HG02642 (cell line): ENCODE measurements around the gene FLYWCH2.

ENCODE experiments used
- ATAC-seq: cut with Tn5 transposase; IDR thresholded peaks from one replicate; pipeline ENCODE4 v1.9.1; 2021; ENCODE audit warnings: mild to moderate bottlenecking; ENCODE audit not compliant: unreplicated experiment, poor library complexity

FLYWCH2 gene

GRCh38 chr16:2852731-2853507 lies 30.1 kb upstream of the FLYWCH2 start:
- ATAC-seq: no peak

GRCh38 chr16:2853531-2854073 lies 29.4 kb upstream of the FLYWCH2 start:
- no peak for ATAC-seq

- ATAC-seq: no peak
Observed at GRCh38 chr16:2854700-2855309, 28.2 kb upstream of the FLYWCH2 start.

- no peak for ATAC-seq
Observed at GRCh38 chr16:2855536-2855935, 27.5 kb upstream of the FLYWCH2 start.

- no peak for ATAC-seq
Observed at GRCh38 chr16:2856061-2856670, 26.8 kb upstream of the FLYWCH2 start.

GRCh38 chr16:2856686-2857450 lies 26.1 kb upstream of the FLYWCH2 start:
- no peak for ATAC-seq

- ATAC-seq: no peak
Observed at GRCh38 chr16:2857451-2858244, 25.4 kb upstream of the FLYWCH2 start, which contains the start of gene PRSS22. Gene PRSS22 (minus strand): TSS chr16:2858170. CDS start chr16:2858104, 66 bp downstream.

GRCh38 chr16:2858245-2859025 lies 24.6 kb upstream of the FLYWCH2 start:
- no peak for ATAC-seq

GRCh38 chr16:2859686-2860265 lies 23.2 kb upstream of the FLYWCH2 start:
- ATAC-seq: no peak

GRCh38 chr16:2860826-2861567 lies 22.0 kb upstream of the FLYWCH2 start:
- no peak for ATAC-seq

GRCh38 chr16:2865651-2866050 lies 17.4 kb upstream of the FLYWCH2 start:
- no peak for ATAC-seq

GRCh38 chr16:2866431-2866830 lies 16.6 kb upstream of the FLYWCH2 start:
- no peak for ATAC-seq

- no peak for ATAC-seq
Observed at GRCh38 chr16:2867661-2867986, 15.4 kb upstream of the FLYWCH2 start.

GRCh38 chr16:2867987-2868789 lies 14.8 kb upstream of the FLYWCH2 start:
- ATAC-seq: peak; percentile 89

- ATAC-seq: no peak
Observed at GRCh38 chr16:2871926-2872325, 11.1 kb upstream of the FLYWCH2 start.

GRCh38 chr16:2874032-2874911 lies 8.7 kb upstream of the FLYWCH2 start:
- no peak for ATAC-seq
